ENCODE measurements around the gene RNF208. TPM values are rescaled to one million over a fixed set of nuclear protein-coding genes. Genes with fewer than 3 reads are reported as not detected.

Gene RNF208
- total and polyA plus RNA-seq, 9 of the 15 experiments (the other 6 are each of a cell fraction or from before 2014, with no cell fraction given): 0.15 to 6.9 (median 0.50) TPM; not detected in 2

DNA sequence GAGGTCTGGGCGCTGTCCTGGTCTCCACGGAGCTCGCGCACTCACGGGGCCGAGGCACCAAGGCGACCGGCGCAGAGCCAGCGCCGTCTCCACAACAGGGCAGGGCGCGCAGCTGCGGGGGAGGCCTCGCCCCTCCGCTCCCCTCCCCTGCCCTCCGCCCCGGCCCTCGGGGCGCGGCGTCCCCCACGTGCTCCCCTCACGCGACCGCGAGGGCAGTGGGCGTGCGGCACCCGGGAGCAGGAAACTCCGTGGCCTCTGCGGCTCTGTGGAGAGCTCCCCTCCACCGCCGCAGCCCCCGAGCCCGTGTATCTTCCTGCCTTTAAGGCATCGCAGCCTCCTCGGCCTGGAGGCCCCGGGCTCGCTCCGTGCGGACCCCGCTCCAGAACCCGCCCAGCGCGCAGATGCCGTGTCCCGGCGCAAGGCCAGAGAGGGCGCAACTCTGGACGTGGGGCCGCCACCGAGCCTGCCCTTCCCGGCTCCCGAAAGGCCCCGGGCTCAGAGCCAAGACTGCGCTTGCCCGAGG lies 18.3 kb upstream of the RNF208 start (continued):
- TF ChIP-seq SREBF1 (IDR thresholded peaks at IDR 0.05; ENCODE audit: borderline replicate concordance, low read depth, low read length): no peak
- TF ChIP-seq ZNF717 (CRISPR knock-in tag; IDR thresholded peaks at IDR 0.05): no peak
- TF ChIP-seq TAF9B (IDR thresholded peaks at IDR 0.05; ENCODE audit: partially characterized antibody): no peak
- TF ChIP-seq ZNF23 (CRISPR knock-in tag; IDR thresholded peaks at IDR 0.05): no peak
- TF ChIP-seq POLR2B (IDR thresholded peaks at IDR 0.05; ENCODE audit: low read depth, partially characterized antibody): peak; percentile 52
- TF ChIP-seq MTA1 (IDR thresholded peaks at IDR 0.05; ENCODE audit: borderline replicate concordance): peak; percentile 75
- TF ChIP-seq, protein P1, sequence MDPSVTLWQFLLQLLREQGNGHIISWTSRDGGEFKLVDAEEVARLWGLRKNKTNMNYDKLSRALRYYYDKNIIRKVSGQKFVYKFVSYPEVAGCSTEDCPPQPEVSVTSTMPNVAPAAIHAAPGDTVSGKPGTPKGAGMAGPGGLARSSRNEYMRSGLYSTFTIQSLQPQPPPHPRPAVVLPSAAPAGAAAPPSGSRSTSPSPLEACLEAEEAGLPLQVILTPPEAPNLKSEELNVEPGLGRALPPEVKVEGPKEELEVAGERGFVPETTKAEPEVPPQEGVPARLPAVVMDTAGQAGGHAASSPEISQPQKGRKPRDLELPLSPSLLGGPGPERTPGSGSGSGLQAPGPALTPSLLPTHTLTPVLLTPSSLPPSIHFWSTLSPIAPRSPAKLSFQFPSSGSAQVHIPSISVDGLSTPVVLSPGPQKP (CRISPR knock-in tag; IDR thresholded peaks at IDR 0.05): peak; percentile 30; the same call in 1 of the 2 replicates
- TF ChIP-seq MCM7 (IDR thresholded peaks at IDR 0.05): no peak
- no peak for TF ChIP-seq ZEB2 (IDR thresholded peaks at IDR 0.05)
- TF ChIP-seq RUNX1 (IDR thresholded peaks at IDR 0.05; ENCODE audit: low read depth): no peak
- peak; percentile 53; the same call in 1 of the 2 replicates for TF ChIP-seq POLR2AphosphoS5 (IDR thresholded peaks at IDR 0.05; ENCODE audit: control insufficient read depth, insufficient read depth, low read depth, low read length)
- TF ChIP-seq SAFB (IDR thresholded peaks at IDR 0.05; ENCODE audit: borderline replicate concordance, low read depth, low read length): peak; percentile 99
- no peak for TF ChIP-seq KDM1A (IDR thresholded peaks at IDR 0.05)
- TF ChIP-seq KHSRP (IDR thresholded peaks at IDR 0.05): no peak
- TF ChIP-seq, protein P2, sequence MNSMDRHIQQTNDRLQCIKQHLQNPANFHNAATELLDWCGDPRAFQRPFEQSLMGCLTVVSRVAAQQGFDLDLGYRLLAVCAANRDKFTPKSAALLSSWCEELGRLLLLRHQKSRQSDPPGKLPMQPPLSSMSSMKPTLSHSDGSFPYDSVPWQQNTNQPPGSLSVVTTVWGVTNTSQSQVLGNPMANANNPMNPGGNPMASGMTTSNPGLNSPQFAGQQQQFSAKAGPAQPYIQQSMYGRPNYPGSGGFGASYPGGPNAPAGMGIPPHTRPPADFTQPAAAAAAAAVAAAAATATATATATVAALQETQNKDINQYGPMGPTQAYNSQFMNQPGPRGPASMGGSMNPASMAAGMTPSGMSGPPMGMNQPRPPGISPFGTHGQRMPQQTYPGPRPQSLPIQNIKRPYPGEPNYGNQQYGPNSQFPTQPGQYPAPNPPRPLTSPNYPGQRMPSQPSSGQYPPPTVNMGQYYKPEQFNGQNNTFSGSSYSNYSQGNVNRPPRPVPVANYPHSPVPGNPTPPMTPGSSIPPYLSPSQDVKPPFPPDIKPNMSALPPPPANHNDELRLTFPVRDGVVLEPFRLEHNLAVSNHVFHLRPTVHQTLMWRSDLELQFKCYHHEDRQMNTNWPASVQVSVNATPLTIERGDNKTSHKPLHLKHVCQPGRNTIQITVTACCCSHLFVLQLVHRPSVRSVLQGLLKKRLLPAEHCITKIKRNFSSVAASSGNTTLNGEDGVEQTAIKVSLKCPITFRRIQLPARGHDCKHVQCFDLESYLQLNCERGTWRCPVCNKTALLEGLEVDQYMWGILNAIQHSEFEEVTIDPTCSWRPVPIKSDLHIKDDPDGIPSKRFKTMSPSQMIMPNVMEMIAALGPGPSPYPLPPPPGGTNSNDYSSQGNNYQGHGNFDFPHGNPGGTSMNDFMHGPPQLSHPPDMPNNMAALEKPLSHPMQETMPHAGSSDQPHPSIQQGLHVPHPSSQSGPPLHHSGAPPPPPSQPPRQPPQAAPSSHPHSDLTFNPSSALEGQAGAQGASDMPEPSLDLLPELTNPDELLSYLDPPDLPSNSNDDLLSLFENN (IDR thresholded peaks at IDR 0.05; ENCODE audit: low read depth in 2 of 2, low read length in 2 of 2): no peak
- TF ChIP-seq, protein P3, sequence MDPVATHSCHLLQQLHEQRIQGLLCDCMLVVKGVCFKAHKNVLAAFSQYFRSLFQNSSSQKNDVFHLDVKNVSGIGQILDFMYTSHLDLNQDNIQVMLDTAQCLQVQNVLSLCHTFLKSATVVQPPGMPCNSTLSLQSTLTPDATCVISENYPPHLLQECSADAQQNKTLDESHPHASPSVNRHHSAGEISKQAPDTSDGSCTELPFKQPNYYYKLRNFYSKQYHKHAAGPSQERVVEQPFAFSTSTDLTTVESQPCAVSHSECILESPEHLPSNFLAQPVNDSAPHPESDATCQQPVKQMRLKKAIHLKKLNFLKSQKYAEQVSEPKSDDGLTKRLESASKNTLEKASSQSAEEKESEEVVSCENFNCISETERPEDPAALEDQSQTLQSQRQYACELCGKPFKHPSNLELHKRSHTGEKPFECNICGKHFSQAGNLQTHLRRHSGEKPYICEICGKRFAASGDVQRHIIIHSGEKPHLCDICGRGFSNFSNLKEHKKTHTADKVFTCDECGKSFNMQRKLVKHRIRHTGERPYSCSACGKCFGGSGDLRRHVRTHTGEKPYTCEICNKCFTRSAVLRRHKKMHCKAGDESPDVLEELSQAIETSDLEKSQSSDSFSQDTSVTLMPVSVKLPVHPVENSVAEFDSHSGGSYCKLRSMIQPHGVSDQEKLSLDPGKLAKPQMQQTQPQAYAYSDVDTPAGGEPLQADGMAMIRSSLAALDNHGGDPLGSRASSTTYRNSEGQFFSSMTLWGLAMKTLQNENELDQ (CRISPR knock-in tag; IDR thresholded peaks at IDR 0.05; ENCODE audit: borderline replicate concordance): no peak
- no peak for TF ChIP-seq SRSF7 (optimal IDR thresholded peaks at IDR 0.05; ENCODE audit: low read depth, low read length)
- no peak for TF ChIP-seq ZNF436 (CRISPR knock-in tag; IDR thresholded peaks at IDR 0.05)
- TF ChIP-seq ZKSCAN8 (CRISPR knock-in tag; IDR thresholded peaks at IDR 0.05): no peak
- no peak for TF ChIP-seq NEUROD1 (IDR thresholded peaks at IDR 0.05; ENCODE audit: borderline replicate concordance, low read depth, low read length, partially characterized antibody)
- TF ChIP-seq POLR2H (tag; IDR thresholded peaks at IDR 0.05; ENCODE audit: low read depth): no peak
- TF ChIP-seq, protein P4, sequence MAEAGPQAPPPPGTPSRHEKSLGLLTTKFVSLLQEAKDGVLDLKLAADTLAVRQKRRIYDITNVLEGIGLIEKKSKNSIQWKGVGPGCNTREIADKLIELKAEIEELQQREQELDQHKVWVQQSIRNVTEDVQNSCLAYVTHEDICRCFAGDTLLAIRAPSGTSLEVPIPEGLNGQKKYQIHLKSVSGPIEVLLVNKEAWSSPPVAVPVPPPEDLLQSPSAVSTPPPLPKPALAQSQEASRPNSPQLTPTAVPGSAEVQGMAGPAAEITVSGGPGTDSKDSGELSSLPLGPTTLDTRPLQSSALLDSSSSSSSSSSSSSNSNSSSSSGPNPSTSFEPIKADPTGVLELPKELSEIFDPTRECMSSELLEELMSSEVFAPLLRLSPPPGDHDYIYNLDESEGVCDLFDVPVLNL (CRISPR knock-in tag; IDR thresholded peaks at IDR 0.05; ENCODE audit: low read depth): no peak
- no peak for TF ChIP-seq SMAD1 (IDR thresholded peaks at IDR 0.05; ENCODE audit: low read depth, low read length, partially characterized antibody)

All from K562 (cell line).